ENCODE measurements around the gene RBM4.
"Not testable (repeated sequence)": the region's sequence is repeated elsewhere in the genome, so short reads cannot be mapped to it uniquely, and the experiment has no call there.

Gene RBM4

DNA sequence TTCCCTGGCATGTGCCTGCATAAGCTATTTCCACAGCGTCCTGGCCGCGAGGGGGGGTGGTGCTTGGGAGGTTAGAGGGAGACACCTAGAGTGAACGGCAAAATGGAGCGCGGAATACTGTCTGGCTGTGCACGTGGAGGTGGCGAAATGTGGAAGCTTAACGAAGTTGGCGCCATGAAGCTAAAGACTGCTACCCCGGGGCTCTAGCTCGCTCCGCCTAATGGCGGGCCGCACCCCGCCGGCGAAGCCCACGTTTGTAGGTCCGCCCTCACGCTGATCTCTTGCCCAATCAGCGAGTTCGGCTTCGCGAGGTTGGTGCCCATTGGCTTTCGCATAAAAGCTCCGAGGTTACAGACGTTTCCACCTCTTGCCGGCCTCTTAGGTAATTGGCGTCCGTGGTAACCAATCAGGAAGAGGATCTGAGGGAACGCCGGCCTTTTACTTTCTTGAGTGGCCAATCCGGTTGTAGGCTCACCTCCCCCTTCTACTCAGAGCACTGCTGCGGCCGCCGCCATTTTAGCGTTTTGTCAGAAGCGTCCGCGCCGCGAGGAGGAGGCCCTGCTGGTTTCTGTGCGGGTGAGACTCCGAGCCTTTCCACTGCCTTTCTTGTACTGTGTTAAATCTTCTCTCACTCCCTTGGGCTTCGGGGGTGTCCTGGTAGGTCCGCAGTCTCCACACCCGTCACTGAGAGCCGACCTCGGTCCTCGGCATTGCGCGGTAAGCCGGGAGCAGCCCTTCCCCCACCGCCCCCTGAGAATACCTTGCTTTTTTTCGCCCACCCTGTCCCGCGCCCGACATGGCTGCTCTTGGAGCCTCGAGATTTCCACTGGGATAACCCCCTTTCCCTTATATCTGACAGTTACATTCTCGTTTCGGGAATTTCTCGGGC lies at the start of gene RBM4:
TSS of gene RBM4 (plus strand) at position 527 of the 889 bp plus-strand sequence. CDS start 1,009 bp downstream, outside the sequence.
- intact Hi-C loops (cut with DNase I): loop anchor here (2.0 kb wide), 1 partner anchor 22 kb away; the partner anchor contains the start of gene RBM14
- DNase-seq: peak; percentile 96 to 100 (median 99)

DNA sequence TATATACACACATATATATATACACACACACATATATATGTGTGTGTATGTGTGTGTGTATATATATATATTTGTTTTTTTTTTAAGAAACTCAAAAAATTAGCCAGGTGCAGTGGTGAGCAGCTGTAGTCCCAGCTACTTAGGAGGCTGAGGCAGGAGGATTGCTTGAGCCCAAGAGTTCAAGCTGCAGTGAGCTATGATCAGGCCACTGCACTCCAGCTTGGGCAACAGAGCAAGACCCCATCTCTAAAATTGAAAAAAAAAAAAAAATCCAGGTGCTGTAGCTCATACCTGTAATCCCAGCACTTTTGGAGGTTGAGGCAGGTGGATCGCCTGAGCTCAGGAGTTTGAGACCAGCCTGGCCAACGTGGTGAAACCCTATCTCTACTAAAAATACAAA lies 49.2 kb upstream of the RBM4 start:
- intact Hi-C loops (cut with DNase I); DNase-seq: not testable (repeated sequence)

DNA sequence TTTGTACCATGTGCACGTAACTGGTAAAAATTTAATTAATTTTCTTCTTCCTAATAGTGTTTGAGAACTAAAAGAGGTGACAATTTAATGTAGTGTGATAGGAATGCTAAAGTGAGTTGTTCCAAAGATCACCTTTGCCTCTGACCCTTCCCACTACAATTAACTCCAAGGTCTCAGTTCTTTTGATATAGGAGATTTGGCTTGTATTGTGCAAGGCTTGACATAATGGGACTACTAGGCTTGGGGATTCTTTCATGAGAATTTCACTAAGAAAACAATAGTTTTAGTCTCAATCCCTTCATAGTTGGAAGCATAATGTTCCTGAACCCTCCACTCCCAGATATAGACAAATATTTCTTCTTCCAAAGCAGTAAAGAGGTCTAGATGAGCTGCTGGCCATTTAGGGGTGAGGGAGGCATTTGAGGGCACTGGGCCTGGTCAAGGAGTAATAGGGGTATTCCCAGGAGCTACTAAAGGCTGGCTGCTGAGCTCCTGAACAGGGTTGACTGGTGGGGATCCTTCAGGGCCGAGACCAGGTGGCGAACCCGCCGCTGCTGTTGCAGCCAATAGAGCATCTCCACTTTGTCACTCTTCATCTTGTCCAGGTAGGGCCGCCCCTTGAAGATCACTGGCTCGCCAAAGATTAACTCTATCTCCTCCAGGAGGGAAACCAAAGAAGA lies 48.4 kb upstream of the RBM4 start:
- DNase-seq: no peak
- intact Hi-C loops (cut with DNase I): no loop called here

DNA sequence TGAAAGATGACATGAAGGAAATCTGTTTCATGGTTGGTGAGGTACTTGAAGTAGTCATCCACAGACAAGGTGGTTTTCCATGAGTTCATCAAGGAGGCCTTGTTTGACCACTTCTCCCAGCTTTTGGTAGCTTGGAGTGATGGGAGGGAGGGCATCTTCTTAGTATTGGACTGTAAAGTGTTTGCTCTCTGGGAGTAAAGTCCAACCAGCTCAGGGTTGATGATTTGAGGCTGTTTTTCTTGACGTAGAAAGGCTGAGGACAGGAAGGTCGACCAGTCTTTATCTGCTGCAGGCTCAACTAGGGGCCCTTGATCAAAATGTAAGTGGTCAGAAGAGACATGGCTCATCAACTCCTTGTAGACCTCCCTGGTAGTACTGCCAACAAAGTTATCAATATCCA lies 47.3 kb upstream of the RBM4 start:
- intact Hi-C loops (cut with DNase I): no loop called here
- DNase-seq: no peak

DNA sequence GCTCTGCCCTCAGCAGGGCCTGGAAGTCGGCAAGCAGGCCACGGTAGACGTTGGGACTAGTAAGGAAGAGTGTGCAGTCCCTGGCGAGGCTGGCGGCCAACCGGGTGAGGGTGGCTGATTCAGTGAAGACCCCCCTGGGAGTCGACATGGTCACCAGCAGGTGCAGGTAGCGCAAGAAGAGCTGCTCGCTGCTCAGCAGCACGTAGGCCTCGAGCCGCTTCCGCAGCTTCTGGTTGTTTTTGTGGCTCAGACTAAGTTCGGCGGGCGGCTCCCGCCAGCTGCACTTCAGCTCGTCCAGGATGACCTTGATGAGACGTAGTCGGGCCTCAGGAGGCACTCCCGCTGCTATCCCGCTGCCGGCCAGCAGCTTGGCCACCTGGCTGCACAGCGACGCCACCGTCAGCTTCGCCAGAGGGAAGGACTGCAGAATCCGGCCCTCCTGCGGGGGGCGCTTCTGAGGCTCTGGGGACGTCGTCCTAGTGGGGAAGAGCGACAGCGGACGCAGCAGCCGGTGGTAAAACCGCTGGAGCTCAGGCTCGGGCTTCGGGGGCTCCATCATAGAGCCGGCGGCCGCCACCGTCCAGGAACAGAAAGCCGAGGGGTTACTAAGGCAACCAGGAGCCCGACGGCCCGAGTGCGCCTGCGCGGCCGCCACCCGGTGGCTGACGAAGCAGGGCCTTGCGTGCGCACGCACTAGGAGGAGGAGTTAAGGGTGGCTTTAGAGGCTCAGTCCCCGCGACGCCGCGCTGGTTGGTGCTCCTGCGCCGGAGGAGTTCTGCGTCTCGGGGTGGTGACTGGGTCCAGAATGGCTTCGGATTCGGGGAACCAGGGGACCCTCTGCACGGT lies 45.8 kb upstream of the RBM4 start, which contains the start of the genes CCDC87 and CCS:
TSS of gene CCDC87 (minus strand) at position 607 of the 846 bp plus-strand sequence. CDS start at position 559, 48 bp downstream.
TSS of gene CCS (plus strand) at position 729 of the 846 bp plus-strand sequence. CDS start at position 806, 77 bp downstream.
- intact Hi-C loops (cut with DNase I): no loop called here
- DNase-seq: peak; percentile 94 to 99 (median 98)

DNA sequence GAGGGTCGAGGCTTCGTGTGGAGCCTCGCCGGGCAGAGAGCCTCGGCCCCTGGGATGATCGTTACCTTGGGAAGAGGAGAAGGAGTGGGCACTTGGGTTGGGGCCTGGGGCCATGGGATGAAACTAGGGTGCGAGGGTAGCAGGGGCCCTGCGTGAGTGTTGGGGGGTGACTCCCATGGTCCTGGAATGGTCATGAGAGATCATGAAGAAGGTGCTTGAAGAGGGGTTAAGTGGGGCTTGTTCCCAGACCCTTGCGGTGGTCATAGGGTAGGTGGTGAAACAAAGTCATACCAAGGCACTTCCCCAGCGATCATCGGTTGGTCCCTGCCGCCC lies 45.2 kb upstream of the RBM4 start:
- intact Hi-C loops (cut with DNase I): no loop called here

GRCh38 chr11:66593650-66594049 lies 44.9 kb upstream of the RBM4 start:
- no peak for DNase-seq
- intact Hi-C loops (cut with DNase I): no loop called here

More for the DNA sequence above, 45.2 kb upstream of the RBM4 start:
- peak in 2 of 42 donors; percentile 17 to 19 for DNase-seq

DNA sequence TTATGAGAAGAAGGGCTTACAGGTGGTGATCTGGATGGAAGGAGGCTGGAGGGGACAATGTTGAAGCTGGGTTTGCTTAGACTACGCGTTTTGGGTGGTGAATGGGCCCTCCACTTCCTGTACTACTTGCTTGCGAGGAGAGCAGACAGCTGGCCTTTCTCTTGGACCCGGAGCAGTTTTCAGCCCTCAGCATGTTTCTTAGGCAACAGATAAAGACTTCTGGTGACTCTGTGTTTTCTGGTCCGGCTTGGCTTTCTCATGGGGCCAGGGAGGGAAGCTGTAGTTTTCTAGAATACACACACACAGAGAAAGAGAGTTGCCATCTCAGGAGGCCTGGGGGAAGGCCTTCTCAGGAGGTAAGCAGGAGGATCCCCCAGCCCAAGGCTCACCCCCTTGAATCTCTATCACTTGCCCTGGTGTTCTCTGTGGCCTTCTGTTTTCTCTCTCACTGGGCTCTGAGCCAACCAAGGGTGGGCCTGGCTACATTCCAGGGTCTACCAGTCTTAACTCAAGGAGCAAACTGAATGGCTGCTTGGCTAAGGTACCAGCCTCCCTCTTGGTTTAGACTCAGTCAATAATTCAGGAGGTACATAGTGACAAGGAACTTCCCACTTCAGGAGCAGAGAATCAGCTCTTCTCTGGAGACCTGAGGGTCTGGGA lies 43.1 kb upstream of the RBM4 start:
- DNase-seq: peak in 16 of 42 donors; percentile 4 to 49 (median 20)
- intact Hi-C loops (cut with DNase I): no loop called here

DNA sequence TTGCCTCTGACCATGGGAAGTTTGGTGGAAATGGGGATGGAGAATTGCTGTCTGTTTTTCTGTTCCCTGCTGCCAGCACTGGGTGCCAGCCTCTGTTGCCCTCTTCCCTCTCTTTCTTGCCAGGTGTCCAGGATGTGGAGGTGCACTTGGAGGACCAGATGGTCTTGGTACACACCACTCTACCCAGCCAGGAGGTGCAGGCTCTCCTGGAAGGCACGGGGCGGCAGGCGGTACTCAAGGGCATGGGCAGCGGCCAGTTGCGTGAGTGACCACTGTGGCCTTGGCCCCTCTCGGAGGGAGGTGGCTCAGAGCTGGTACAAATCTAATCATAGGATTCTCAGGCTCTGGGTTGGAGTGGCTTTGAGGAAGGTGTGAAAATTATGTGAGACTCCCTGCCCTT lies 39.5 kb upstream of the RBM4 start:
- DNase-seq: no peak
- intact Hi-C loops (cut with DNase I): no loop called here

DNA sequence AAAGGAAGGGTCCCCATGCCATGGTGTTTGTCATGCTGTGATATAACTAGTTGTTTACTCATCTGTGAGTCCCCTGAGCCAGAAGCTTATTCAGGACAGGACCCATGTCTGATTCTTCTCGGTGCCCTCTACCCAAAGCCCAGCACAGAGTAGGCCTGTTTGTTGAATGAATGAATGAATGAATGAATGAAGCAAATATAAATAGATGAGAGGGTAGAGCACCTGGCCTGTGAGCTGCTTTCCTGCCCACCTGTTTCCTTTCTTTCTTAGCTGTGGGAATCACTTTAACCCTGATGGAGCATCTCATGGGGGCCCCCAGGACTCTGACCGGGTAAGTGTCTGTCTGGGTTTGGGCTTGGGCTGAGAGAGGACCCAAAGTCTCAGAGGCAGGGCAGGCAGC lies 38.3 kb upstream of the RBM4 start:
- no peak for DNase-seq
- intact Hi-C loops (cut with DNase I): no loop called here

GRCh38 chr11:66600631-66601233 lies 37.8 kb upstream of the RBM4 start:
- intact Hi-C loops (cut with DNase I): no loop called here
- DNase-seq: no peak

GRCh38 chr11:66603072-66603471 lies 35.4 kb upstream of the RBM4 start:
- DNase-seq: no peak
- intact Hi-C loops (cut with DNase I): no loop called here

GRCh38 chr11:66604155-66604554 lies 34.3 kb upstream of the RBM4 start:
- DNase-seq: no peak
- intact Hi-C loops (cut with DNase I): no loop called here

DNA sequence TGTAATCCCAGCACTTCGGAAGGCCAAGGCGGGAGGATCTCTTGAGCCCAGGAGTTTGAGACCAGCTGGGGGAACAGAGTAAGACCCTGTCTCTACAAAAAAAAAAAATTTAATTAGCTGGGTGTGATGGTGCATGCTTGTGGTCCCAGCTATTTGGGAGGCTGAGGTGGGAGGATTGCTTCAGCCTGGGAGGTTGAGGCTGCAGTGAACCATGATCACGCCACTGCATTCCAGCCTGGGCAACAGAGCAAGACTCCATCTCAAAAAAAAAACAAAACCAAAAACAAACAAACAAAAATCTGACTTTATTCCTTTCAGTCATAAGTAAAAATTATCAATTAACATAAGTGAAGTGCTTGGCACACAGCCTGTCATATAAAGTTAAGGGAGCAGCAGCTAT lies 31.9 kb upstream of the RBM4 start:
- intact Hi-C loops (cut with DNase I); DNase-seq: not testable (repeated sequence)

DNA sequence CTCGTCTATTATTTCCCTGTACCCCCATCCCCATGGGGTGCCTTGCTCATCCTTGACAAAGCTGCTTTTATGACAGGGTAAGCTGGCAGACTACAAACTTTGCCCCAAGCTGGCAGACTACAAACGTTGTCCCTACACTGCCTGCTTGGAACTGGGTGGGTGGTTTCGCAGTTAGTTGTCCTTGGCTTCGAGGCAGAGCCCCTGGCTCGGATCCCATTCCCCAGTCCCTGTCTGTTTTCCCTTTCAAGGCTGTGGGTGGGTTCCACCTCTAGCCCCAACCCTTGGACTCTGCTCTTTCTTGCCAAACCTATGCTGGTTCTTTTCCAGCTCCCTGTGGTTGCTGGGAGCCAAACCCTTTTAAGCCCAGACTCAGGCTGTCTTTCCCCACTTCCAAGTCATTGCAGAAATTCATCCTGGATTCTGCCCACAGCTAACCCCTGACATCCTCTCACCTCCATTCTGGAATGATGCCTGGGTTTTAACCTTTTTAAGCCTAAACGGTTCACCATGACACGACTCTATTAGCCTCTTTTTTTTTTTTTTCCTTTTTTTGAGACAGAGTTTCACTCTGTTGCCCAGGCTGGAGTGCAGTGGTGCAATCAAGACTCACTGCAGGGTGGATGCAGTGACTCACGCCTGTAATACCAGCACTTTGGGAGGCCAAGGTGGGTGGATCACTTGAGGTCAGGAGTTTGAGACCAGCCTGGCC lies 31.2 kb upstream of the RBM4 start:
- DNase-seq: peak in 37 of 42 donors; percentile 15 to 79 (median 44)

DNA sequence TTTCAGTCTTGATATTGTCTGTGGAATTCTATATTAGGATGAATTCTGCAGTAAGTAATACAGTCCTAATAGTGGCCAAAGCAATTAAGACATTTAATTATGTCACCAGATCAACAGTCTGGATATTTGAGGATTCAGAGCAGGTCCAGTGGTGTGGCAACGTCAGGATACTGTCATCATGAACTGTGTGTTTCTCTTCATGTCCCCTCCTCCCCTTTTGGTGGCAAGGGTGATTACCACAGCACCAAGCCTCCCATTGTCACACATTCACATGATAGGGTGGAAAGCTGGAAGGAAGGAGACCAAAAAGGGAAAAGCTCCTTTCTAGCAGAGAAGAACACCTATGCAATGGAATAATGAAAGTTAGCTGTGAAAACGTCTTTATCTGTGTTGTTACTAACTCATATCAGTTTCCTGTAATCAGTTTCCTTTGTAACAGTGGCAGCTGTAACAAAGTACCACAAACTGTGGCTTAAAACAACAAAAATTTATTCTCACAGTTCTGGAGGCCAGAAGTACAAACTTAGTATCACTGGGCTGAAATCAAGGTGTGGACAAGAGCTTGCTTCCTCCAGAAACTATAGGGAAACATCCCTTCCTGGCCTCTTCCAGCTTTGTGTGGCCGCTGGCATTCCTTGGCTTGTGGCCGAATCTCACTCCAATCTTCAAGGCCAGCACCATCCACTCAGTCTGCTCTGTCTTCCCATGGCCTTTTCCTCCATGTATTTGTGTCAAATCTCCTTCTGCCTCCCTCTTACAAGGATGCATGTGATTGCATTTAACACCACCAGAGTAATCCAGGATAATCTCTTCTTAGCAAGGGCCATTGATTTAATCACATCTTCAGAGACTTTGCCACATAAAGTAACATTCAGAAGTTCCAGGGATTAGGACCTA lies 28.5 kb upstream of the RBM4 start:
- intact Hi-C loops (cut with DNase I): no loop called here
- DNase-seq: no peak

More for the DNA sequence above, 31.2 kb upstream of the RBM4 start:
- intact Hi-C loops (cut with DNase I): no loop called here

DNA sequence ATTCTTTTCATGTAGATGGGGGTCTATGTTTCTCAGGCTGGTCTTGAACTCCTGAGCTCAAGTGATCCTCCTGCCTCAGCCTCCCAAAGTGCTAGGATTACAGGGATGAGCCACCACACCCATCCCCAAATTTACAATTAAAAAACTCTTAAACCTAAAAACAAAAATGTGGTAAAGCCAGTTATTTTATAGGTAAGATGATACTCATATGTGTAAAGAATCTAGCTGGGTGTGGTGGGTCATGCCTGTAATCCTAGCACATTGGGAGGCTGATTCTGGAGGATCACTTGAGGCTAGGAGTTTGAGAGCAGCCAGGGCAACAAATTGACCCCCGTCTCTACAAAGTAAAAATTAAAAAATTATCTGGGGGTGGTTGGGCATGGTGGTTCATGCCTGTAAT lies 26.0 kb upstream of the RBM4 start:
- no peak for DNase-seq
- intact Hi-C loops (cut with DNase I): no loop called here

Measured in head of caudate nucleus (tissue), 42 donors.